H4 (cell line): ENCODE data around the gene HK1. TPM values are rescaled to one million over a fixed set of nuclear protein-coding genes. Genes with fewer than 3 reads are reported as not detected.
"Not testable (repeated sequence)": the region's sequence is repeated elsewhere in the genome, so short reads cannot be mapped to it uniquely, and the experiment has no call there.

Experiments used
- DNase-seq: peaks from one replicate; pipeline ENCODE4 v3.0.0-alpha.2; 2015; ENCODE audit warnings: low spot score
- total RNA-seq: library from RNA; depleted of rRNA; stranded (reverse); fragments of >200 nt; shearing (Covaris generic); gene quantifications from 2 replicates; pipeline ENCODE4 v1.2.3, GENCODE V29; 2014

Gene HK1
- total RNA-seq, 1 experiment from 2014 or later: 32.1 TPM

DNA sequence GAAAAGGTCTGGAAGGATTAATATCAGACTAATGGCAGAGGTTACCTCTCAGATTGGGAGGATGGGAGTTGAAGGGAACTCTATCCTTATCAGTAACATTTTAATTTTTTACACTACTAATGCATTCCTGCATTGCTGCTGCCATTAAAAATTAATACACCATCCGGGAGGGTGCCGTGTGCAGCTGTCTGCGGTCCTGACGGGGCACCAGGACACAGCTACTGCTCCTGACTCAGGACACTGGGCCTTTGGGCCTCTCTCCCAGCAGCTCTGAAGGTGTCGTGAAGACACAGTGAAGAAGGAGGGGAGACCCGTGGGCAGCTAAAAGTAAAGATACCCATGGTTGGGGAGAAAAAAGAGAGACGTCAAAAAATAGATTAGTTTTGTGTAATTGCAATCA lies 23.4 kb upstream of the HK1 start:
- DNase-seq: no peak

DNA sequence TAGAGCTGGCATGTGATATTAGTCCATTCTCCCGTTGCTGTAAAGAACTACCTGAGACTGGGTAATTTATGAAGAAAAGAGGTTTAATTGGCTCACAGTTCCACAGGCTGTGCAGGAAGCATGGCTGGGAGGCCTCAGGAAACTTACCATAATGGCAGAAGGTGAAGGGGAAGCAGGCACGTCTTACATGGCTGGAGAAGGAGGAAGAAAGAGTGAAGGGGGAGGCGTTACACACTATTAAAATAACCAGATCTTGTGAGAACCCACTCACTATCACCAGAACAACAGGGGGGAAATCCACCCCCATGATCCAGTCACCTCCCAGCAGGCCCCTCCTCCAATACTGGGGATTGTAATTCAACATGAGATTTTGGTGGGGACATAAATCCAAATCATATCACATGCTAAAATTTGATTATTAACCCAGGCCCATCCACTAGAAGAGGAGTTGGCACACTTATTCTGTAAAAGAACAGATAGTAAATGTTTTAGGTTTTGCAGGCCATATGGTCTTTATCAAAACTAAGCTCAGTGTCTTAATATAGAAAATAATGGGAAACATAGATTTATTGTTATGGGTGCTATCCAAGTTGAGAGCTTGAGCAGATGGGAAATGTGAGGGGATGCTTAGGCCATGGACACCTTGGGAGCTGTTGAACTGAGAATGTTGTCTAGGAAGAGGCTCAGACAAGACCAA lies 18.6 kb upstream of the HK1 start:
- DNase-seq: no peak

DNA sequence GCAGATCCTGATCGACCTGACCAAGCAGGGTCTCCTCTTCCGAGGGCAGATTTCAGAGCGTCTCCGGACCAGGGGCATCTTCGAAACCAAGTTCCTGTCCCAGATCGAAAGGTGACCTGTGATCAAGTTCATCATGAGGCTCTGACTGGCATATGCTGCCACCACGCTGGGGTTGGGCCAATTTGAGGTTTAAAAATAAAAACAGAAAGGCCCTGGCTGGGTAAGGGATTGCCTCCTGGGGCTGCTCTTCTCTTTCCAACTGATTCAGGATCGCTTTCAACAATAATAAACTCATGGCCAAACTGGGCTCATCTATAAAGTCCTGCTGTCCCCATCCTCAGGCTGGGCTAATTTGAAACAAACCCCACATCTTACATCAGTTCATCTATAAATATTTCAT lies 17.1 kb upstream of the HK1 start:
- no peak for DNase-seq

DNA sequence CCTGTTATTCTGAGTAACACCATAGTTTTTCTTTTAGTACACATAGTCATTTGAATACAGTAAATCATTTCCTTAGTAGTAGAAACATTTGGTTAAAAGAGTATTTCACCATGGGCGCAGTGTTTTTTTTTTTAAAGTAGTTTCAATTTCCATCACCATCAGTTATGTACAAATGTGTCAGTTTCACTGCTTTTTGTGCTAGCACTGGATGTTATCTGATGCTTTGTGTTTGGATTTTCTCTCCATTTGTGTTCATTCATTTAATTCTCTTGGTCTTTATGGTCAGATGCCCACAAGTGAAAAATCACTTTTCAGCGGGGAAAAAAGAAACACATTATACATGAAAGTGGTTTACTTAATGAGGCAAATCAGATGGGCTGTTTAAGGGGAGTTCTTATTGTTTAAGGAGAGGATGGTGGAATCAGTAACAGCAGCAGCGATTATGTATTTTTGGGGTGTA lies 16.0 kb upstream of the HK1 start:
- DNase-seq: no peak

DNA sequence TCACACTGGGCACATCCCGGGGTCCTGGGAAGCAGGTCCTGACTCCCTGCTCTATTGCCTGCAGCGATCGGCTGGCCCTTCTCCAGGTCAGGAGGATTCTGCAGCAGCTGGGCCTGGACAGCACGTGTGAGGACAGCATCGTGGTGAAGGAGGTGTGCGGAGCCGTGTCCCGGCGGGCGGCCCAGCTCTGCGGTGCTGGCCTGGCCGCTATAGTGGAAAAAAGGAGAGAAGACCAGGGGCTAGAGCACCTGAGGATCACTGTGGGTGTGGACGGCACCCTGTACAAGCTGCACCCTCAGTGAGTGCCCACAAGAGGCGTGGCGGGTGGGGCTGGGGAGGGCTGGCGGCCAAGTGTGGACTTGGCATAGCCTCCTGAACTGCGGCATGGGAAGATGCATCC lies 12.8 kb upstream of the HK1 start:
- DNase-seq: no peak

DNA sequence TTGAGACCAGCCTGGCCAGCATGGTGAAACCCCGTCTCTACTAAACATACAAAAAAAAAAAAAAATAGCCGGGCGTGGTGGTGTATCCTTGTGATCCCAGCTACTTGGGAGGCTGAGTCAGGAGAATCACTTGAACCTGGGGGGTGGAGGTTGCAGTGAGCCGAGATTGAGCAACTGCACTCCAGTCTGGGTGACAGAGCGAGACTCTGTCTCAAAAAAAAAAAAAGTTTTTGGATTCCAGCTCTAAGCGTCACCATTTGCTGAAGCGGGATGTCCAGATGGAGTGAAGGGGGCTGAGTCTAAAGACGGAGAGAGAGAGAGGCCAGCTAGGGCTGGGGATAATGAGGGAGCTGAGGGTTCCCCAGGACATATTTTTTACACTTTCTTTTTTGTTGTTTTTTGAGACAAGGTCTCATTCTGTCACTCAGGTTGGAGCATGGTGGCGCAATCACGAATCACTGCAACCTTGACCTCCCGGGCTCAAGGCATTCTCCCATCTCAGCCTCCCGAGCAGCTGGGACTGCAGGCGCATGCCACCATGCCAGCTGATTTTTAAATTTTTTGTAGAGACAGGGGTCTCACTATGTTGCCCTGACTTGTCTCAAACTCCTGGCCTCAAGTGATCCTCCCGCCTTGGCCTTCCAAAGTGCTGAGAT lies 9.4 kb upstream of the HK1 start:
- DNase-seq: no peak

DNA sequence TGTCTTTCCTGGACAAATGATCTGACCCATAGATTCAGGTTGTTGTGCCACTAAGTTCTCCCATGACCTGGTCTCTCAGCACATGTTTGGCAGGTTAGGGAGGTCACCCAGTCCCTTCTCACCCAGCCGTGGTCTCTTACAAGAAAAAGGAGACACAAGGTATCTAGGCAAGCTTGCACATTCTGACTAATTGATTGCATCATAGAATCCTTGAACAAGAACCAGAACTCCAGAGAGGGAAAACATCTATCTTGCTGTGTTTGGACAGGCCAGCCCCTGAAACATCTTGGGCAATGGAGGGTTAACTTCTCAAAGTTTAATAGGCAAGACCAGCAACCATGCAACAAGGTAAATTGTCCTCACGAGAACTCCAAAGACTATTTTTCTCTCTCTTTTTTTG lies 8.5 kb upstream of the HK1 start:
- DNase-seq: no peak

DNA sequence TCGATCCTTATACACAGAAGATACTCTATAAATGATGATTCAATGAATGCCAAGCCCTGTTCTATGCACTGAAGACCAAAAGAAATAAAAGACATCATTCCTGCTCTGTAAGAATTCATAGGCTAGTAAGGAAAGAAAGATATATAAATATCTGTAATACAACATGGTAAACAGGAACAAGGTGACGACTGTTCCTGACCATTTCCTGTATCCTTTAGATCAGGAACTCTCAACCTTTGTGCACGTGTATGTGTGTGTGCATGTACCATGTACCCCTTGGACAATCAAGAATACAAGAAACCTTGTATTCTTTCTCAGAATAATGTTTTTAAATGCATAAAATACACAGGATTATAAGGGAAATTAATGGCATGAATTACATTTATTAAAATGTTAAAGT lies 7.3 kb upstream of the HK1 start:
- DNase-seq: no peak

DNA sequence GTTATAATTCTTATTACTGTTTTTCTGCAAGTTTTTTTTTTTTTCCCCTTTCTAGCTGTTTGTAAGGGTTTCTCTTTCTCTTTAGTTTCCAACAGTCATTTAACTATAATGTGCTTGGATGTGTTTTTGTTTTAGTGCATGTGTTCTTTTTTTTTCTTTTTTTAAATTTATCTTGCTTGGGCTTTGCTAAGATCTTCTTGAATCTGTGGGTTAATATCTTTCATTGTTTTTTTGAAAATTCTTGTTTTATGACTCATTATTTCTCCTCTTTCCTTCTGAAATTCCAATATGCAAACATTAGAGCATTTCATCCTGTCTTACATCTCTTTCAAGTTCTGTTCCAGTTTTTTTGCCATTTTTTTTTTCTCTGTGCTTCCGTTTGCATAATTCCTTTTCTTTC lies 5.7 kb upstream of the HK1 start:
- no peak for DNase-seq

DNA sequence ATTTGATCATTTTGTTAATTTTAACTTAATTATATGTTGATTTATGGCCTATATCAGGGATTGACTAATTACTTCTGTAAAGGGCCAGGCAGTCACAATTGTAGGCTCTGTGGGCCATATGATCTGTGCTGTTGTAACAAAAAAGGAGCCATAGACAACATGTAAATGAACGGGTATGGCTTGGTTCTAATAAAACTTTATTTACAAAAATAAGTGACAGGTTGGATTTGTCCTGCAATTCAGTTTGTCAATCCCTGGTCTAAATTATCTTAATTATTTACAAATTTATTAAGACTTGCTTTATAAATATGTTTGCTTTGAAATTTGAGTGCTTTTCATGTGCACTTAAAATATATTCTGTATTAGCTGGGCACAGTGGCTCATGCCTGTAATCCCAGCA lies 2.9 kb upstream of the HK1 start:
- no peak for DNase-seq

DNA sequence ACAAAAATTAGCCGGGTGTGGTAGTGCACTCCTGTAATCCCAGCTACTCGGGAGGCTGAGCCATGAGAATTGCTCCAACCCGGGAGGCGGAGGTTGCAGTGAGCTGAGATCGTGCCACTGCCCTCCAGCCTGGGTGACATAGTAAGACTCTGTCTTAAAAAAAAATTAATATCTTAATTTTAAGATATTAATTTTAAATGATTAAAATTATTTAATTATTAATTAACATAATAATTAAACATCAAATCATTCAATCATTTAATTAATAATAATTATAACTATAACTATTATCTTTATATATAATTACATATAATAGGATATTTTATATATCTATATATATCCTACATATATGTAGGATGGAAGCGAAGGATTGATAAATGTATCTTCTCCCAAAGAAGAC lies 1.8 kb upstream of the HK1 start:
- DNase-seq: no peak

DNA sequence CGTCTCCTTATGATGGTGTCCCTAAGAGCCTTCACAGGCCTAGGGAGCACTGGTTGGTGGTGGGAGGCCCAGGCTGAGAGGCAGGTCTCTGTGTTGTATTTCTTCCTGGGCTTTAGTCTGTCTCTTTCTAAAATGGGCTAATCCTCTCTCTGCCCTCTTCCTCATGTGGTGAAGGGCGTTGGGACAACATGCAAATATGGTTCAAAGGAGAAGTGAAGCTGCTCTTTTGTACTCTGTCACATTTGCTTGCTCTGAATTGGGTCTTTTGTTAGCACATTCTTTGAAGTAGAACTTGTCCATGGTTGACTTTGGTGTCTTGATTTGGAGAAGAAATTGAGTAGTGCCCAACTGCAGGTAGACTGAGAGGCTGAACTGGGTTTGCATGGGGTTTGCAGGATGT lies 814 bp downstream of the HK1 start:
- DNase-seq: no peak

DNA sequence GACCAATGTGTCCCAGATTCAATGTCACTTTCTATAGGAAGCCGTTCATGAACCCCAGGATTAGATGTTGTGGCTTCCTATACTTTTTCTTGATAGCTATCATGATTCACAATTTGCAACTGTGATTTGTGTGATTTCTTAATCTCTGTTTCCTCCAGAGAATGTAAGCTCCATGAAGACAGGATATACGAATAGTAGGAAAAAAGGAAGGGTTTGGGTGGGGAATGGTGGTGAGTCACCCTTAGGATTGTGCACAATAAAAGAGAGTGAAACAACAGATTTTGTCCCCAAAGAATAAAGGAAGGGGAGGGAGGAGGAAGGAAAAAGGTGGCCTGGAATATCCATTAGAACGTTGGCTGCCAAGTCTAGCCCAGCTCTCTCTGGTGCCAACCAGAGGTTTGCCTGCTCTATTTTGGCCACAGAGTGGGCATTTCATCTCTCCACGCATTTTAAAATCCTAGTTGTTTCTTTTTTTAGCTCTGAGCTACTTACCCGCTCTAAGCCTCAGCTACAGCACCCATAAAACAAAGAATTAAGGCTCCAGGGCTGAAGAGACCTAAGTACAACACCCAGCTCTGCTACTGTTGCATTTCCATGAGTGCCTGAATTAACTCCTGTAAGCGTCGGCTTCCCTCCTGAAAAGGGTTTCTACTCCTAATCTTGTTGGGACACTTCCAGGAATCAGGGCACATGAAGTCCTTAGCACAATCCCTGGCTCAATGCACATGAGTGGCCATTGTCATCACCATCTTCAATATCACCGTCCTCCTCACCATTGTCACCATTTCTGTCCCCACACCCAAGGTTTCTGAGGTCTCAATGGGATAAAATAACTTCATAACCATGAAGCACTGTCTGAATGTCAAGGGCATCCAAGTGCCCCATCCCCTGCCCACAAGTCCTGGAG lies 3.5 kb downstream of the HK1 start:
- no peak for DNase-seq

DNA sequence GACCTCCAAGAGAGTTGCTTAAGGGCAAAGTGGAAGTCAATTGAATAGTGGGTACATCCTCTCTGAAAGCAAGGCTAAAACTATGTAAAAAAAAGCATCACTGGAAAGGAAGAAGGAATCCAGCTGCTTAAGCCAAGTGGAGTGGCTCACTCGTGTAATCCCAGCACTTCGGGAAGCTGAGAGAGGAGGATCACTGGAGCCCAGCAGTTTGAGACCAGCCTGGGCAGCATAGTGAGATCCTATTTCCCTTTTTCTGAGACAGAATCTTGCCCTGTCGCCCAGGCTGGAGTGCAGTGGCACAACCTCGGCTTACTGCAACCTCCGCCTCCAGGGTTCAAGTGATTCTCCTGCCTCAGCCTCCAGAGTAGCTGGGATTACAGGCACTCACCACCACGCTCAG lies 6.1 kb downstream of the HK1 start:
- not testable (repeated sequence) for DNase-seq

DNA sequence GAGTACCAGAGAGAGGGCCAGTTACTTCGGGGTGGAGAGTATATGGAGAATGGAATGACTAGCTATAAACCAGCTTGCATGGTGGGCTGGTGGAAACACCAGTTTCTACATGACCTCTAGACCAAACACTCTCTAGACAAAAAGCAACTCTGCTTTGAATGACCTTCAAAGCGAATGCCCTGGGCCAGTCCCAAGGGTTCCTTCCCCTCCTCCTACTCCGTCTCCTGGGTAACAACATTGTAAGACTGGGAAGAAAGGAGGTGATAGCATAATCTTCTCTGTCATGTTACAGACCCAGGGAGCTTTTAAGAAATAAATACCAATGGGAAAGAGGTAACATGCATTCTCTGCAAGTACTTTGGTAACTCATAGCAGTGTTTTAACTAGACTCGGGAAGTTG lies 7.4 kb downstream of the HK1 start:
- DNase-seq: no peak

DNA sequence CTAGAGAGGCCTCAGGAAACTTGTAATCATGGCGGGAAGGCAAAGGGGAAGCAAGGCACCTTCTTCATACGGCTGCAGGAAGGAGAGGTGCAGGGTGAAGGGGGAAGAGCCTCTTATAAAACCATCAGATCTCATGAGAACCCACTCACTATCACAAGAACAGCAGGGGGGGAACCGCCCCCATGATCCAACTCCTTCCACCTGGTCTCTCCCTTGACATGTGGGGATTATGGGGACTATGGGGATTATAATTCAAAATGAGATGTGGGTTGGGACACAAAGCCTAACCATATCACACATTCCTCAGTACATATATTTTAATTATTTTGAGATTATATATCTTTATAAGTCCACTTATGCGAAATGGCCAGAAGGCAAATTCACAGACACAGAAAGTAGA lies 8.9 kb downstream of the HK1 start:
- DNase-seq: no peak

DNA sequence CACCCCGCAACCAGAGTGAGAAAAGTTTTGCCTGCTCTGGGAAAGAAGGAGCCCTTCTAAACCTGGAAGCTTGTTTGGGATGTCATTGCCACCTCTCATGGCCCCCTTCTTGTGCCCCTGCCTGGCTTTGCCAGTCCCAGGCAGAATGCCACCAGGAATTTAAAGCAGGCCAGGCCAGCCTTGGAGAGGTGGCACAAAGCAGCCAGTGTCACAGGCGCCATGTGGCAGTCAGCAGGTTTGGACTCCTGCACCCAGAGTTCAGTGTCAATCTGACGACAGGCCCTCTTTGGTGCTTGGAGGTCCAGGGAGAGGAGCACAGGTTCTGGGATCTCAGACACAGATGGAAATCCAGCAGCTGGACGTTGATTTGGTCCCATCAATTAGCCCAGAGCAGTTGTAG lies 12.7 kb downstream of the HK1 start:
- DNase-seq: no peak

DNA sequence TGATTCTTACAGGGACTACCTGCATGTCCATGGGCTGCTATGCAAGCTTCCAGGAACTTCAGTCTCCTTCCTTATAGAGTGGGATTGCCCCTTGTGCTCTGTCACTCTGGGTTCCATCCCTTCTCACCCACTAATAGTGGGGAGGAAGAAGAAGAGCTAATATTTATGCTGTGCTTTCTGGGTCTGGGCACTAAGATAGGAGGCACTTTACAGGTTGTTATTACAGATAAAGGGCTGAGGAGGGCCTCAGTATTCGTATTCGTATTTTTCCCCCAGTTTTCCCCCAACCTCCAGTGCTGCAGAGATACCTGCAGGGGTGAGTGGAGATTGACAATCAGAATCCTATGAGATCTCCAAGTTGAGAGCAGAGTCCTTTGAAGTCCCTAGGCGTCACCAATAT lies 14.2 kb downstream of the HK1 start:
- no peak for DNase-seq

DNA sequence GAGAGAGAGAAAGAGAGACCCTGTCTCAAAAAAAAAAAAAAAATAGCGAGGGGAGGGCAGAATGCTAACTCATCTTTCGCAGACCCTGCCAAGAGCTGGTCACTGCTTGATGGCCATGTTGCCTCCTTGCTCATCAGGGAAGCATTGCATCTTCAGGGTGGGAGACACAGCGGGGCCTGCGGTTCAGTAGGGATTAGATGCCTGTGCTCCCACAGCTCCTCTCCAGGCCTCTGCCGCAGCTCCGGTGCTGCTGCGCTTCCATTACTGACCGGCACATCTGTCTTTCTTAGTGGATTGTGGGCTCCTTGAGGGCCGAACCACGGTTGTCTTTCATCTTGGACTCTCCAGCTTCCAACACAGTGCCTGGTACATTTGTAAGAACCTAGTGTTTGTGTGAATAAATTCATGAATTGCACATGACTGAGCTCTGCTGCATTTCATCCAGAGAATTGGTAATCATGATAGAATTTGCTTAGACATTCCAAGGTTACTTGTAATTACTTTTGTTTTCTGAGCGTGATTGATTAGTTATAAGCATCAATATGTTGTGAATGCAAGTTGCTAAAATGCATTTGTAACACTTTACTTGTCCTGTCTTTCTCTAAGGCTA lies 16.8 kb downstream of the HK1 start:
- DNase-seq: no peak

DNA sequence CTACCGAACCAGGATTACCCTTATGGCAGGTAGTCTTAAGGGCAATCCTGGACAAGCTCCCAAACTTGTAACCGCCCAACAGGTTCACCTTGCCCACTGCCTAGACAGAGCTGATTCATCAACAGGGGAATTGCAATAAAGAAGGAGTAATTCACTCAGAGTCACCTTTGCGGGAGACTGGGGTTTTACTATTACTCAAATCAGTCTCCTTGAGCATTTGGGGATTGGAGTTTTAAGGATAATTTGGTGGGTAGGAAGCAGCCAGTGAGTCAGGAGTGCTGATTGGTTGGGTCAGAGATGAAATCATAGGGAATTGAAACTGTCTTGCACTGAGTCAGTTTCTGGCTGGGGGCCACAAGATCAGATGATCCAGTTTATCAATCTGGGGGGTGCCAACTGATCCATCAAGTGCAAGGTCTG lies 25.3 kb downstream of the HK1 start:
- no peak for DNase-seq

DNA sequence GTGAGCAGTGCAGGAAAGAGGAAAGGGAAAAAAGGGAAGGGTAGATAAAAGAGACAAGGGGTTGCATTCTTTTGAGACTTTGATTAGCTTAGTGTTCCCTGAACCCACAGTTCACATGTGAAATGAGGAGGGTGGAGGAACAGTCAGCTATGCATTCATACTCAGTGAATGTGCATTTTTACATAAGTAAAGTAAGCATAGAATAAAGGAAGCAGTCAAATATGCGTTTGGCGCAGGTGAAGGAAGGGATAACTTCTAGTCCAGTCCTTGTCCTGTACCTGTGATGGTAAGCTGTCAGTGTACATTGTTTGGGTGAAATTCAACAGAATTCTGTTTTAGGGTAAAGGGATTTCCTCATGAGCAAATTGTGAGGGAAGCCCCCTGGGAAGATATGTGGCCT lies 28.1 kb downstream of the HK1 start:
- no peak for DNase-seq

DNA sequence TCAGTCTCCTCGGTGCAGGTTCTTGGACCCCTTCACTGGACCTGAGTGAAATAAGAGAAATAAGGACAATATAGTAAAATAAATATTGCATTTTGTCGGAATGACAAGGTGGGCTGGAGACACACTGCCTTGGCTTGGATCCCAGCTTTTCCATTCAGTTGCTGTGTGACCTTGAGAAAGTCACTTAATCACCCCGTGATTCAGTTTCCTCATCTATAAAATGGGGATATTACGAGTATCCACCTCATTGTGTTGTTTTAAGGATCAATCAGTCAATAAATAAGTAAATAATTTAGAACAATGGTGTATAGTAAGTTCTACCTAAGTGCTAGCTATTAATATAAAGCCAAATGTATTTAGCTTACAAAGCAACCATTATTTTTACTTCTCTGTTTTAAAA lies 29.1 kb downstream of the HK1 start:
- DNase-seq: no peak
